HAP-1 (cell line): ENCODE measurements around the gene DRC7.

Source experiments
- DNase-seq, 2 experiments: peaks; one replicate each; pipeline ENCODE4 v3.0.0-alpha.2; 2016 to 2020; ENCODE audit warnings: low spot score in 2 of 2
- H3K27me3 ChIP-seq: fragments of 250-450 bp; sonication (Bioruptor Pico); 2 replicates; pipeline ENCODE4 v1.5.1; 2020; ENCODE audit warnings: low read depth, mild to moderate bottlenecking, moderate library complexity
- H3K36me3 ChIP-seq: fragments of 250-450 bp; sonication (Bioruptor Pico); replicated peaks from 2 replicates; pipeline ENCODE4 v1.5.1; 2020; ENCODE audit warnings: mild to moderate bottlenecking
- H3K4me1 ChIP-seq: fragments of 250-450 bp; sonication (Bioruptor Pico); 2 replicates; pipeline ENCODE4 v1.5.1; 2020; ENCODE audit warnings: mild to moderate bottlenecking
- H3K4me3 ChIP-seq: fragments of 250-450 bp; sonication (Bioruptor Pico); 2 replicates; pipeline ENCODE4 v1.5.1; 2020; ENCODE audit warnings: mild to moderate bottlenecking, moderate library complexity
- H3K9me3 ChIP-seq: fragments of 250-450 bp; sonication (Bioruptor Pico); 2 replicates; pipeline ENCODE4 v1.5.1; 2020; ENCODE audit warnings: mild to moderate bottlenecking, moderate library complexity
- in situ Hi-C: fragments of 300-500 bp; cut with MboI; formaldehyde crosslinking; loops from 3 replicates; pipeline ENCODE4 v1.14.3; 2020; ENCODE audit warnings: low sequenced_read_pairs, inconsistent platforms, mixed read lengths

Gene DRC7

GRCh38 chr16:57677622-57678369, 16.8 kb upstream of the DRC7 start:
- no peaks in the 10 kb centered on the region for H3K9me3 ChIP-seq
- H3K36me3 ChIP-seq: no peaks in the 10 kb centered on the region
- in situ Hi-C loops: no loop called here
- peaks cover 4% of the 10 kb centered on the region; the same call in 1 of the 2 replicates for H3K27me3 ChIP-seq
- DNase-seq: no peak
- H3K4me3 ChIP-seq: no peak overlapping the region
- no peaks in the 10 kb centered on the region for H3K4me1 ChIP-seq

GRCh38 chr16:57679016-57679415, 15.6 kb upstream of the DRC7 start:
- DNase-seq: no peak
- H3K36me3 ChIP-seq: no peaks in the 10 kb centered on the region
- H3K9me3 ChIP-seq: no peaks in the 10 kb centered on the region
- H3K4me1 ChIP-seq: no peaks in the 10 kb centered on the region
- no peak overlapping the region for H3K4me3 ChIP-seq
- no peaks in the 10 kb centered on the region for H3K27me3 ChIP-seq
- in situ Hi-C loops: no loop called here

- no peaks in the 10 kb centered on the region for H3K9me3 ChIP-seq
- H3K36me3 ChIP-seq: no peaks in the 10 kb centered on the region
- H3K27me3 ChIP-seq: no peaks in the 10 kb centered on the region
- no peak for DNase-seq
- no peaks in the 10 kb centered on the region for H3K4me1 ChIP-seq
- H3K4me3 ChIP-seq: no peak overlapping the region
- in situ Hi-C loops: no loop called here
These were observed 14.7 kb upstream of the DRC7 start for GRCh38 chr16:57679767-57680482.

GRCh38 chr16:57680842-57681375, 13.7 kb upstream of the DRC7 start:
- DNase-seq: no peak
- no peaks in the 10 kb centered on the region for H3K27me3 ChIP-seq
- H3K9me3 ChIP-seq: no peaks in the 10 kb centered on the region
- H3K4me1 ChIP-seq: no peaks in the 10 kb centered on the region
- in situ Hi-C loops: no loop called here
- no peak overlapping the region for H3K4me3 ChIP-seq
- no peaks in the 10 kb centered on the region for H3K36me3 ChIP-seq

- H3K4me1 ChIP-seq: no peaks in the 10 kb centered on the region
- no peak for DNase-seq
- no peaks in the 10 kb centered on the region for H3K36me3 ChIP-seq
- H3K9me3 ChIP-seq: no peaks in the 10 kb centered on the region
- no peaks in the 10 kb centered on the region for H3K27me3 ChIP-seq
- in situ Hi-C loops: no loop called here
- H3K4me3 ChIP-seq: no peak overlapping the region
These were observed 12.5 kb upstream of the DRC7 start for GRCh38 chr16:57681950-57682728.

- in situ Hi-C loops: no loop called here
- H3K4me1 ChIP-seq: no peaks in the 10 kb centered on the region
- H3K27me3 ChIP-seq: no peaks in the 10 kb centered on the region
- H3K9me3 ChIP-seq: no peaks in the 10 kb centered on the region
- DNase-seq: no peak
- no peaks in the 10 kb centered on the region for H3K36me3 ChIP-seq
- H3K4me3 ChIP-seq: no peak overlapping the region
These were observed 11.6 kb upstream of the DRC7 start for GRCh38 chr16:57682809-57683635.

GRCh38 chr16:57683636-57684545, 10.7 kb upstream of the DRC7 start:
- Histone ChIP-seq H3K36me3 (no peaks in the 10 kb centered on the region), H3K9me3 (no peaks in the 10 kb centered on the region), H3K4me1 (no peaks in the 10 kb centered on the region), H3K27me3 (no peaks in the 10 kb centered on the region), H3K4me3 (no peak overlapping the region)
- DNase-seq: no peak
- in situ Hi-C loops: no loop called here

- in situ Hi-C loops: no loop called here
- DNase-seq: no peak
- no peaks in the 10 kb centered on the region for H3K27me3 ChIP-seq
- no peak overlapping the region for H3K4me3 ChIP-seq
- no peaks in the 10 kb centered on the region for H3K9me3 ChIP-seq
- H3K36me3 ChIP-seq: no peaks in the 10 kb centered on the region
- H3K4me1 ChIP-seq: no peaks in the 10 kb centered on the region
These were observed 9.8 kb upstream of the DRC7 start for GRCh38 chr16:57684626-57685358.

- no peaks in the 10 kb centered on the region for H3K9me3 ChIP-seq
- in situ Hi-C loops: no loop called here
- no peaks in the 10 kb centered on the region for H3K36me3 ChIP-seq
- no peaks in the 10 kb centered on the region for H3K4me1 ChIP-seq
- DNase-seq: no peak
- no peaks in the 10 kb centered on the region for H3K27me3 ChIP-seq
- no peak overlapping the region for H3K4me3 ChIP-seq
These were observed 9.0 kb upstream of the DRC7 start for GRCh38 chr16:57685633-57686032.

GRCh38 chr16:57686577-57686976, 8.0 kb upstream of the DRC7 start:
- DNase-seq: no peak

GRCh38 chr16:57687363-57687929, 7.2 kb upstream of the DRC7 start:
- Histone ChIP-seq H3K9me3 (no peaks in the 10 kb centered on the region), H3K36me3 (no peaks in the 10 kb centered on the region), H3K4me1 (no peaks in the 10 kb centered on the region), H3K27me3 (no peaks in the 10 kb centered on the region), H3K4me3 (no peak overlapping the region)
- in situ Hi-C loops: no loop called here
- no peak for DNase-seq

More at GRCh38 chr16:57686577-57686976, 8.0 kb upstream of the DRC7 start:
- Histone ChIP-seq H3K9me3 (no peaks in the 10 kb centered on the region), H3K36me3 (no peaks in the 10 kb centered on the region), H3K4me1 (no peaks in the 10 kb centered on the region), H3K27me3 (no peaks in the 10 kb centered on the region), H3K4me3 (no peak overlapping the region)
- in situ Hi-C loops: no loop called here
